ENCODE data around the gene LRRC2. TPM values are rescaled to one million over a fixed set of nuclear protein-coding genes. Genes with fewer than 3 reads are reported as not detected.

The LRRC2 gene
- total and polyA plus RNA-seq, 2 of the 13 experiments (the other 11 are each of a cell fraction or from before 2014, with no cell fraction given) = 0.27 to 0.58 TPM

- H3K4me2 ChIP-seq (ENCODE audit: low read depth, low read length) = no peak overlapping the region
- H3K9ac ChIP-seq (ENCODE audit: insufficient read depth, low read depth, low read length) = no peak overlapping the region
- FAIRE-seq (no peak), DNase-seq (ENCODE audit: low spot score) (no peak), ATAC-seq (no peak)
- peaks cover 0 to 4% of the 10 kb centered on the region in 2 experiments; a peak in 1 of 5 replicates for H3K27me3 ChIP-seq (ENCODE audit: control insufficient read depth in 1 of 2, insufficient read depth in 2 of 2, low read length in 2 of 2)
- intact Hi-C loops (cut with micrococcal nuclease; ENCODE audit: unreplicated experiment) (no loop called here), in situ Hi-C loops (cut with HindIII; ENCODE audit: extremely low pct_ligation_motif_present, low pct_unique_long_range_greater_than_20kb) (no loop called here)
- ChIA-PET POLR2A (no interaction called here), CTCF (ENCODE audit: low intra/inter-chr PET ratio, low total read pairs) (no interaction called here)
- H2AFZ ChIP-seq (ENCODE audit: low read length) = no peak overlapping the region
- no peak overlapping the region for H3K27ac ChIP-seq (ENCODE audit: extremely low read length, insufficient read depth, low read length)
- H3K36me3 ChIP-seq (replicated peaks in 1 of 2; ENCODE audit: control insufficient read depth in 1 of 2, insufficient read depth in 2 of 2, low read length in 2 of 2) = no peaks in the 10 kb centered on the region
- 5% methylated on average over 2 of the region's 4 CpGs for WGBS (ENCODE audit: low lambda C conversion rate)
- H3K79me2 ChIP-seq (ENCODE audit: insufficient read depth, low read length) = no peaks in the 10 kb centered on the region
- H3K4me3 ChIP-seq (replicated peaks in 1 of 3; ENCODE audit: insufficient read depth in 1 of 3, low read depth in 2 of 3, low read length in 3 of 3) = no peak overlapping the region
- H4K20me1 ChIP-seq (ENCODE audit: insufficient read depth, low read length) = no peaks in the 10 kb centered on the region
- TF ChIP-seq ZNF749 (CRISPR knock-in tag; IDR thresholded peaks at IDR 0.05; ENCODE audit: borderline replicate concordance) = no peak
- TF ChIP-seq FOXK1 (CRISPR knock-in tag; IDR thresholded peaks at IDR 0.05; ENCODE audit: borderline replicate concordance, low read depth) = no peak
- no peak for TF ChIP-seq BCLAF1 (IDR thresholded peaks at IDR 0.05)
- no TSS peak for BruUV-seq (replicated peaks)
- H3K4me1 ChIP-seq (ENCODE audit: insufficient read depth, low read length) = no peaks in the 10 kb centered on the region
- H3K9me3 ChIP-seq (ENCODE audit: low read length) = no peaks in the 10 kb centered on the region
Observed at GRCh38 chr3:46470831-46471230, 95.3 kb downstream of the LRRC2 start.

- 0% methylated on average over 2 of the region's 3 CpGs for WGBS (ENCODE audit: low lambda C conversion rate)
- no peak overlapping the region for H3K4me2 ChIP-seq (ENCODE audit: low read depth, low read length)
- H3K27me3 ChIP-seq (ENCODE audit: control insufficient read depth in 1 of 2, insufficient read depth in 2 of 2, low read length in 2 of 2) = peaks cover 0 to 6% of the 10 kb centered on the region in 2 experiments; a peak in 1 of 5 replicates
- POLR2A ChIA-PET = no interaction called here
- H3K36me3 ChIP-seq (replicated peaks in 1 of 2; ENCODE audit: control insufficient read depth in 1 of 2, insufficient read depth in 2 of 2, low read length in 2 of 2) = no peaks in the 10 kb centered on the region
- intact Hi-C loops (cut with micrococcal nuclease; ENCODE audit: unreplicated experiment) (no loop called here), in situ Hi-C loops (cut with HindIII; ENCODE audit: extremely low pct_ligation_motif_present, low pct_unique_long_range_greater_than_20kb) (no loop called here)
- CTCF ChIA-PET (ENCODE audit: low intra/inter-chr PET ratio, low total read pairs) = no interaction called here
- no peak overlapping the region for H3K4me3 ChIP-seq (replicated peaks in 1 of 3; ENCODE audit: insufficient read depth in 1 of 3, low read depth in 2 of 3, low read length in 3 of 3)
- H3K4me1 ChIP-seq (ENCODE audit: insufficient read depth, low read length) = no peaks in the 10 kb centered on the region
- no peaks in the 10 kb centered on the region for H4K20me1 ChIP-seq (ENCODE audit: insufficient read depth, low read length)
- no peak for ATAC-seq
- no peak overlapping the region for H2AFZ ChIP-seq (ENCODE audit: low read length)
- DNase-seq (ENCODE audit: low spot score) = no peak
- no peak overlapping the region for H3K9ac ChIP-seq (ENCODE audit: insufficient read depth, low read depth, low read length)
- no TSS peak for BruUV-seq (replicated peaks)
- no peaks in the 10 kb centered on the region for H3K9me3 ChIP-seq (ENCODE audit: low read length)
- no peak for FAIRE-seq
- H3K79me2 ChIP-seq (ENCODE audit: insufficient read depth, low read length) = no peaks in the 10 kb centered on the region
- H3K27ac ChIP-seq (ENCODE audit: extremely low read length, insufficient read depth, low read length) = no peak overlapping the region
- TF ChIP-seq ZNF142 (CRISPR knock-in tag; IDR thresholded peaks at IDR 0.05) = no peak
- TF ChIP-seq ESRRA (CRISPR knock-in tag; IDR thresholded peaks at IDR 0.05; ENCODE audit: low read depth) = no peak
- TF ChIP-seq HNRNPH1 (optimal IDR thresholded peaks at IDR 0.05; ENCODE audit: low read depth, low read length) = no peak
- TF ChIP-seq RBFOX2 (IDR thresholded peaks at IDR 0.05; ENCODE audit: low read depth, low read length) = no peak
- no peak for TF ChIP-seq TFAP4 (IDR thresholded peaks at IDR 0.05; ENCODE audit: borderline replicate concordance, low read depth)
Observed at GRCh38 chr3:46469680-46470357, 96.3 kb downstream of the LRRC2 start.

Data from HepG2 (cell line).